D721Med (cell line): Measurements from ENCODE around the gene TCF4.

Source experiments
- DNase-seq: peaks from one replicate; pipeline ENCODE4 v3.0.0; 2011; ENCODE audit warnings: low spot score; ENCODE audit not compliant: insufficient read length
- FAIRE-seq: peaks from 2 replicates; lab custom pipeline; 2011; peaks lifted over from hg19 to GRCh38; lab: Jason Lieb, UNC
- TF ChIP-seq, protein P1 (sequence below): IDR thresholded peaks from 2 replicates; pipeline ENCODE4 v1.5.1; 2012; ENCODE audit warnings: mild to moderate bottlenecking, control low read depth; ENCODE audit not compliant: insufficient read depth; ENCODE audit errors: missing control alignments

The TCF4 gene

DNA sequence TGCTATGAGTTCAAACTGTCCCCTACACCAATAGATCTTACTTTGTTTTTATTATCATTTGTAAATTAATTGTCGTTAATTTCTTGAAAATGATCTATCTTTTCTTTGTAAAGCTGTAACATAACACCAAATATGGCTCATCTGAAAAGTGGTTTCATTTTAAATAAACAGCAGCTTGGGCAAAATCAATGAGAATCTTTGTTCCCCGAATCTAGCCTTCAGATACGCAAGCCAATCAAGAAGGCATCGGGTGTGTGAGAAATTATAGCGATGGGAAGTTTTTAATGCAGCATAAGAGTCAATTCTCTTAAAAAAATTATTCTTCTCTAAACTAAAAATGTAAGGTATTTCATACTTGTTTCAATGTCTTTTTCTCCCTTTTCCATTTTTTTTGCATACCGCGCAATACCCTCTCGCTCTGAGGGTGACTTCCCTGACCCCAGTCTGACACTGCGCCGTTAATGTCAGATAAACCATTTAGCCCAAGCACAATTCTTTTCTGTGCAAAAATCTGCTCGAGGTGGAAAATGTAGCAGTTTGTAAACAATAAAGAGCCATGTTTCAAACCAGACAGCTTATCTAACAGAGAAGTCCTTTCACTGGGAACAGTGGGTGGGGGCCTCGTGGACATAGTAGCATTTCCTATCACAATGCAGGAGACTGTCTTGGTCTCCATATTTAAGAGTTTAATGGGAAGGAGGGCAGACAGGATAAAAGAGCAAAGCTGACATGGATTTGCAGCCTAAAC lies 129.4 kb downstream of the TCF4 start:
- TF ChIP-seq, protein P1, sequence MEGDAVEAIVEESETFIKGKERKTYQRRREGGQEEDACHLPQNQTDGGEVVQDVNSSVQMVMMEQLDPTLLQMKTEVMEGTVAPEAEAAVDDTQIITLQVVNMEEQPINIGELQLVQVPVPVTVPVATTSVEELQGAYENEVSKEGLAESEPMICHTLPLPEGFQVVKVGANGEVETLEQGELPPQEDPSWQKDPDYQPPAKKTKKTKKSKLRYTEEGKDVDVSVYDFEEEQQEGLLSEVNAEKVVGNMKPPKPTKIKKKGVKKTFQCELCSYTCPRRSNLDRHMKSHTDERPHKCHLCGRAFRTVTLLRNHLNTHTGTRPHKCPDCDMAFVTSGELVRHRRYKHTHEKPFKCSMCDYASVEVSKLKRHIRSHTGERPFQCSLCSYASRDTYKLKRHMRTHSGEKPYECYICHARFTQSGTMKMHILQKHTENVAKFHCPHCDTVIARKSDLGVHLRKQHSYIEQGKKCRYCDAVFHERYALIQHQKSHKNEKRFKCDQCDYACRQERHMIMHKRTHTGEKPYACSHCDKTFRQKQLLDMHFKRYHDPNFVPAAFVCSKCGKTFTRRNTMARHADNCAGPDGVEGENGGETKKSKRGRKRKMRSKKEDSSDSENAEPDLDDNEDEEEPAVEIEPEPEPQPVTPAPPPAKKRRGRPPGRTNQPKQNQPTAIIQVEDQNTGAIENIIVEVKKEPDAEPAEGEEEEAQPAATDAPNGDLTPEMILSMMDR = no peak
- FAIRE-seq = no peak
- DNase-seq = no peak

DNA sequence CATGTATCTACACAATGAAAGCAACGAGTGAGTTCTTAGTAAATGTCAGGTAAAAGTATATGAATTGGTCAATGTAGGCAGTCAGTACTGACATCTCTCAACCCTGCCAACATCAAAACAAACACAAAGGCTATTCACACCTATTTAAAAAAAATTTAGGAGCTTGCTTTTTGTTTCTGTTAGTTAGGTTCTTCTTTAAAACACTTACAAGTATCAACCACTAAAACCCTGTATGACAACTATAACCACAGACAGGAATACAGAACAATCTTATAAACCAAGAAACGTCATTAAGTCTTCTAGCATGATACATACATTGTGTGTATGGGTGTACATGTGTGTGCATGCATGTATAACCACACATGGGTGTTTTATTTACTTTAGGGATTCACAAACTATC lies 131.0 kb downstream of the TCF4 start:
- DNase-seq (no peak), FAIRE-seq (no peak)
- TF ChIP-seq, protein P1 = no peak

DNA sequence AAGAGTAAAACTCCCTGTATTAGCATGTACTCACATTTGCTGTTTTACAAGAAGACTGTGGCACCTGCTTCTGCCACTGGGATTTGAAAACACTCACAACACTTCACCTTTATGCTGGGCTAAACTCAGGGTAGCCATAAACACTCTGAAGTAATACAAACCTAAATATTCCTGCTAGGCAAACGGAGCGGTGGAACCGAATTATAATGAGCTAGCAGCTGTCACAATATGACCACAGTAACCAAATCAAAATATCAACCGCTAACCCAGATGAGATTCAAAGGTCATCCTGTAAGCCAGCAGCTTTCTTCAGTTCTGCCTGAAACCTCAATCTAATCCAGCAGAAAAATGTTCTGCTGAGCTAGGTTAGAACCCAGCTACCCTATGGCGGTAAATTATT lies 132.1 kb downstream of the TCF4 start:
- DNase-seq = no peak
- TF ChIP-seq, protein P1 = no peak
- FAIRE-seq = no peak

DNA sequence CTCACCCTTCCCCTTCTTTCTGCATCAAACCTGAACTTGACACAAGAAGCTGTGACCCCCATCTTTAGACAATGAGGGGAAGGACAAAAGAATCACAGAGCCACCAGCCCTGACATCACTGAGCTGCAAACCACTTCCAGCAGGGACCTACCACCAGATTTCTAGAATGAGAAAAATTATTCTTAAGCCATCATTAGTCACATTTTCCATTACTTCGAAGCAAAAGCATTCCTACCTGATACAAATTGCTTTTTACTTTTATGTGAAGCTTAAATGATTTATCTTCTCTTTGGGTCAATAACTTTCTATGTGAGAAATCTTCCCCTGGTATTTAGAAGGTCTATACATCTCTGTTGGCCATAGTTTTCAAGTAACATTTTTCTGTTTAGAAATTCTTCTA lies 134.8 kb downstream of the TCF4 start:
- TF ChIP-seq, protein P1 = no peak
- DNase-seq (no peak), FAIRE-seq (peak; percentile 98)

DNA sequence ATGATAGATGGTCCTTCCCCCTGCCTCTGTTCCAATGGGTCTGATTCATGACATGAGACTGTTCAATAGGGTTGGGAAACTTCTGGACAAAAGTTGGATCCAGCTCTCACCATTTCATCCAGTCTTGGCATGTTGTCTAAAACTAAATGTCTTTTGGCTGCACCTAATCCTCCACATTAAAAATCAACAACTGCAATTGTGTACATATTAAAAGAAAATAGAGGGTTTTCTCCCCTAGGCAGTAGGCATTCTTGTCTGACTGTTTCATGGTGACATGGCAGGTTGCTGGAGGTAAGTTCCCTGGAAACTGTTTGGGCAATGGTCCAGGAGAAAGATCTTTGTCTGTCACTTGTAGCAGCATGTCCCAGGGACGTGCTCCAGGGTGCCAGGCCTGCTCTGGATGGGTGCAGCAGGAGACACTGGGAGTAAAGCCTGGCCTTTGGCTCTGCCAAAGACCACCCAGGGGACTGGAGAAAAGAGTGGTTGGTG lies 135.8 kb downstream of the TCF4 start:
- DNase-seq (no peak), FAIRE-seq (peak; percentile 94)
- TF ChIP-seq, protein P1 = no peak

DNA sequence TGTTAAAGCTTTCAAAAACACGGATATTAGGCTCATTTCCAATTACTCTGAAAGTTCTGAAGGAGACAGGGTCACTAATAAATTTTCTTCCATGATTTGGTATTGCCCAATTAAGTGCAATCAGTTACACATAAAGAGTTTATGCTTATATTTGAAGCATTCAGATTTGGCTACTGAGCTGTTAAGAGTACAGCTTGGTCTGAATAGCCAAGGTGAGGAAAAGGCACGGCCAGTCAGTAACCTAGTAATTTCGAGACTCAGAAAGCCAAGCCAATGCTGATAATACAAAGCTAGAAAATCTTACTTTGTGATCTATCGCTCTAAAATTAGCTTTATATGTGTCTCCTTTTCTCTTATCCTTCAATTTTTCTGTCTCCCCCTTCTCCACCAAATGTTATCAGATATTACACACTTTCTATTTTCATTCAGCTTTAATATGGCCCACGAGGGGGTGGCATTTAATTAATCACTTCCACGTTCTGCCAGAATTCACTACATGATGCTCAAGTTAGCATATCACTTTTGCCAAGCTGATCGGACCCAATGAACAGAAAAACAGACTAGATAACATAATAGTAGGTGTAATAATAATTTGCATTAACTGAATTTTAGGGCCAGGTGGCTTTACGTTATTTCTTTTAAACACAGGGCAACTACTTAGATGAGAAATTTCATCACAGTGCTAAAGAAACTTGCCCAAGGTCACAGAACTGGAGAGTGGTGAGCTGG lies 138.4 kb downstream of the TCF4 start:
- DNase-seq (no peak), FAIRE-seq (no peak)
- TF ChIP-seq, protein P1 = no peak
